Mononuclear cell (primary cell): ENCODE data around the gene TTLL5. TPM values are rescaled to one million over a fixed set of nuclear protein-coding genes. Genes with fewer than 3 reads are reported as not detected.
"Not testable (repeated sequence)": the region's sequence is repeated elsewhere in the genome, so short reads cannot be mapped to it uniquely, and the experiment has no call there.

Experiments
- H3K27me3 ChIP-seq: 2 replicates; pipeline ENCODE4 v1.6.0; 2011; ENCODE audit warnings: low read length, control low read depth; ENCODE audit not compliant: insufficient read depth
- H3K4me1 ChIP-seq: 2 replicates; pipeline ENCODE4 v1.5.1; 2011; ENCODE audit warnings: mild to moderate bottlenecking, low read length, control low read depth; ENCODE audit not compliant: insufficient read depth
- H3K4me3 ChIP-seq: 2 replicates; pipeline ENCODE4 v1.5.1; 2011; ENCODE audit warnings: mild to moderate bottlenecking, low read length, moderate library complexity
- H3K9me3 ChIP-seq: 2 replicates; pipeline ENCODE4 v1.5.1; 2011; ENCODE audit warnings: low read depth, mild to moderate bottlenecking, control low read depth, low read length
- total RNA-seq: library from RNA; depleted of rRNA; stranded (reverse); fragments of >200 nt; gene quantifications from one replicate; pipeline ENCODE4 v1.2.3, GENCODE V29; 2012

The TTLL5 gene
- total RNA-seq, 1 donor = 10.6 TPM

GRCh38 chr14:75827331-75827730 is 166.3 kb downstream of the TTLL5 start:
- Histone ChIP-seq H3K4me1 (peaks cover 9% of the 10 kb centered on the region), H3K27me3 (no peaks in the 10 kb centered on the region), H3K4me3 (no peak overlapping the region), H3K9me3 (no peaks in the 10 kb centered on the region)

DNA sequence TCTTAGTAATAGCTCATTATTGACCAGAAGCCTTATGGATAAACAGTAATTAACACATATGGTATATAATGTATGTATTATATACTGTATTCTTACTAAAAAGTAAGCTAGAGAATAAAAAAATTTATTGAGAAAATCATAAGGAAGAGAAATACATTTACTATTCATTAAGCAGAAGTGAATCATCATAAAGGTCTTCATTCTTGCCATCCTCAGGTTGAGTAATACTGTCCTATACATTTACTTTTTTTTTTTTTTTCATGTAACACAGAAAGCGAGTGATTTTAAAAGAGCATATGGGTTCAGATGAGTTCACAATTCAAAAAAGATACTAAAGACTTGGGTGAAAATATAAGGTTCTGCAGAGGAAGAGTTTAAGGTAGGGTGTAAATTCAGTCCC is 168.3 kb downstream of the TTLL5 start:
- H3K4me3 ChIP-seq = no peak overlapping the region
- H3K27me3 ChIP-seq = no peaks in the 10 kb centered on the region
- no peaks in the 10 kb centered on the region for H3K9me3 ChIP-seq
- H3K4me1 ChIP-seq = peaks cover 9% of the 10 kb centered on the region

DNA sequence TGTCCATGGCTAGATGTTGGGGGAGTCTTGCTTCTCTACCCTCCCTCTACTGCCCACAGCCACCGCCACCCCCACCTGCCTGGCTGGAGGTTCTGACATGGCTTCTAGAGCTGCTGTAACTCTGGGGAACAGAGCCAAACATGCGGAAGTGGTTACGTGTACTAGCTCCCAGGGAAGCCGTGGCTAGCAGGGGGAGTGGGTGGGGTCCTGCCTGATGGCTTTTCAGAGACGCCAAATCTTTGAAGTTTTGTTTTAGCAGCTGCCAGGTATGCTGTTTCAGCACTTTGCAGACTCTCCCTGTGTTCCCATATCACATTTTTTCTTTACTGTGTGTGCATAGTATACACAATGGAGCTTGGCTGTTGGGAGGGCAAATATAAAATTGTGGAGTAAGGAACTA is 170.4 kb downstream of the TTLL5 start:
- Histone ChIP-seq H3K4me3 (no peak overlapping the region), H3K27me3 (no peaks in the 10 kb centered on the region), H3K4me1 (peaks cover 9% of the 10 kb centered on the region), H3K9me3 (no peaks in the 10 kb centered on the region)

- Histone ChIP-seq H3K27me3 (no peaks in the 10 kb centered on the region), H3K9me3 (no peaks in the 10 kb centered on the region), H3K4me3 (no peak overlapping the region), H3K4me1 (peaks cover 9% of the 10 kb centered on the region)
These were observed 170.9 kb downstream of the TTLL5 start for GRCh38 chr14:75831952-75832351.

DNA sequence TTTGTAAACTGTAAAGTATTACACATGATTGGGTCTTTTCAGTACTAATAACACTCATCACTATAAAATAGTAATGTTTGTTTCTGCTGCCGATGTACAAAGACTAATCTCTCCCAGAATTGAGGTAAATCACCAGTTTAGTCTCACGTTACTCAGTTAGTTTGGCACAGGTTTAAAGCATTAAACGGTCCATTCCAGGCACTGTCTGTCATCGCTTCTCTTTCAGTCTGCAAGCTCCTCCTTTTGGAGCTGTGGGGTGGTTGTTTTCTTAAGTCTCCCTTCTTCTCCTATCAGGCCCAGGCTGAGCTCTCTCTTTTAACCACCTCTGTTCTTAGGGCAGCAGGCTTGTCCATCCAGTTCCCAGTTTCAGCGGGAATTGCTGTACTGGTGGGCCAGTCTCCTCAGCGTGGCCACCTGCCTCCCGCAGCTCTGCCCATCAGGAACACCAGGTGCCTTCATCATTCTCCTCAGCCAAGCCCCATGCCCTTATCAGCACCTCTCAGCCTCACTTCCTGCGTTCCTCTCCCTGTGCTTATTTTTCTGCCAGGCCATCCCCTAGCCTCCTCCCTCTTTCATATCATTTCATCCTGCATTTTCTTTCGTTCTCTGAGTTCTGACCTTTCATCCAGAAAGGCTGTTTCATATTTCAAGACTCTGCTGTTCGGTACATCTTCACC is 171.7 kb downstream of the TTLL5 start:
- H3K4me1 ChIP-seq = peaks cover 9% of the 10 kb centered on the region
- no peaks in the 10 kb centered on the region for H3K9me3 ChIP-seq
- H3K27me3 ChIP-seq = no peaks in the 10 kb centered on the region
- H3K4me3 ChIP-seq = no peak overlapping the region

DNA sequence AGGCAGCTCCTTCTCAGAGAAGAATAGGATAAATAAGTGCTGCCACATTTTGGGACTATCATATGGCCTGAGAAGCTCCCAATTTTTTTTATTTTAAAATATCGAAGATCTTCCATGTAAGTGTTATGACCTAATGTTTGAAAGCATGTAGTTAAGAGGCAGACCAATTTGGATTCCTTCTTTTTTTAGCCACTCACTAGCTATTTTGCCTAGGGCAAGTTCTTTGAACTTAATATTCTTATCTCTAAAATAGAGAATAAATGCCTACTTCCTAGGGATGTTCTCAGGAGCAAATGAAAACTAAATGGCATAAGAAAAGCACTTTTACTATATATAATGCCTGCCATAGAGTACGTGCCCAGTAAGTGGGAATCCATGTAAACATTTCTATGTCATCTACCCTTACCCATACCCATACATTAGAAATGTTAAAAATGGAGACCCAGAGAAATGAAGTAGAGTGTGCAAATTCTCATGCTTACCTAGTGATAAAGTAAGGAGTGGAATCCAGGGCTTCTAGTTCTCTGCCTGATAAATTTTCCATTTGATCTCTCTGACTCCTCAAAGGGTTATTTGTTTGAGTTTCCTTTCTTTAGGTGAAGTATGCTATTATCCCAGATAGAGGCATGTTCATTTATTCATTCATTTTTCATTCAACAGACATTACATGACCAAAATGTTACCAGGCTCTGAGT is 172.4 kb downstream of the TTLL5 start:
- no peaks in the 10 kb centered on the region for H3K9me3 ChIP-seq

GRCh38 chr14:75835156-75835725 is 174.2 kb downstream of the TTLL5 start:
- H3K4me1 ChIP-seq = peaks cover 9% of the 10 kb centered on the region

More for the DNA sequence above, 172.4 kb downstream of the TTLL5 start:
- Histone ChIP-seq H3K4me1 (peaks cover 9% of the 10 kb centered on the region), H3K4me3 (no peak overlapping the region), H3K27me3 (no peaks in the 10 kb centered on the region)

DNA sequence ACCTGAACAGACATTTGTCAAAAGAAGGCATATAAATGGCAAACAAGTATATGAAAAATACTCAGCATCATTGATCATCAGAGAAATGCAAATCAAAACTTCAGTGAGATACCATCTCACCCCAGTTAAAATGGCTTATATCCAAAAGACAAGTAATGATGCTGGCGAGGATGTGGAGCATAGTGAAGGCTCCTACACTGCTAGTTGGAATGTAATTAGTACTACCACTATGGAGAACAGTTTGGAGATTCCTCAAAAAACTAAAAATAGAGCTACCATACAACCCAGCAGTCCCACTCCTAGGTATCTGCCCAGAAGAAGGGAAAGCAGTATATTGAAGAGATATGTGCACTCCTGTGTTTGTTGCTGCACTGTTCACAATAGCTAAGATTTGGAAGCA is 174.7 kb downstream of the TTLL5 start:
- H3K27me3 ChIP-seq = no peaks in the 10 kb centered on the region
- no peaks in the 10 kb centered on the region for H3K9me3 ChIP-seq
- H3K4me3 ChIP-seq = no peak overlapping the region
- peaks cover 9% of the 10 kb centered on the region for H3K4me1 ChIP-seq

More at GRCh38 chr14:75835156-75835725, 174.2 kb downstream of the TTLL5 start:
- no peaks in the 10 kb centered on the region for H3K27me3 ChIP-seq
- H3K9me3 ChIP-seq = no peaks in the 10 kb centered on the region
- no peak overlapping the region for H3K4me3 ChIP-seq

- Histone ChIP-seq H3K4me3 (no peak overlapping the region), H3K9me3 (no peaks in the 10 kb centered on the region), H3K27me3 (no peaks in the 10 kb centered on the region), H3K4me1 (no peaks in the 10 kb centered on the region)
These were observed 176.2 kb downstream of the TTLL5 start for GRCh38 chr14:75837151-75837787.

DNA sequence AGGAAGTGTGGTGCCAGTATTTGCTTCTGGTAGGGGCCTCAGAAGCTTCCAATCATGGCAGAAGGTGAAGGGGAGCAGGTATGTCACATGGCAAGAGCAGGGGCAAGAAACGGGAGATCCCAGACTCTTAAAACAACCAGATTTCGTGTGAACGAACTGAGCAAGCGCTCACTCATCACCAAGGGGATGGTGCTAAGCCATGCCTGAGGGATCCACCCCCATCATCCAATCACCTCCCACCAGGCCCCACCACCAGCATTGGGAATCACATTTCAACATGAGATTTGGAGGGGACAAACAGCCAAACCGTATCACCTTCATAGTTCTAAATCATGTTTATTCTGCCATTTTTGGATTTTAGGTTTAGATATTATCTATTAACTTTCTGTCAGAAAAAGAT is 179.9 kb downstream of the TTLL5 start:
- Histone ChIP-seq H3K27me3 (no peaks in the 10 kb centered on the region), H3K4me3 (no peak overlapping the region), H3K9me3 (no peaks in the 10 kb centered on the region), H3K4me1 (peaks cover 3% of the 10 kb centered on the region)

GRCh38 chr14:75842551-75842950 is 181.5 kb downstream of the TTLL5 start:
- Histone ChIP-seq H3K4me3 (no peak overlapping the region), H3K9me3 (no peaks in the 10 kb centered on the region), H3K4me1 (peaks cover 3% of the 10 kb centered on the region), H3K27me3 (no peaks in the 10 kb centered on the region)

- peaks cover 3% of the 10 kb centered on the region for H3K4me1 ChIP-seq
- no peaks in the 10 kb centered on the region for H3K27me3 ChIP-seq
- H3K4me3 ChIP-seq = no peak overlapping the region
- no peaks in the 10 kb centered on the region for H3K9me3 ChIP-seq
These were observed 183.4 kb downstream of the TTLL5 start for GRCh38 chr14:75844486-75844885.

DNA sequence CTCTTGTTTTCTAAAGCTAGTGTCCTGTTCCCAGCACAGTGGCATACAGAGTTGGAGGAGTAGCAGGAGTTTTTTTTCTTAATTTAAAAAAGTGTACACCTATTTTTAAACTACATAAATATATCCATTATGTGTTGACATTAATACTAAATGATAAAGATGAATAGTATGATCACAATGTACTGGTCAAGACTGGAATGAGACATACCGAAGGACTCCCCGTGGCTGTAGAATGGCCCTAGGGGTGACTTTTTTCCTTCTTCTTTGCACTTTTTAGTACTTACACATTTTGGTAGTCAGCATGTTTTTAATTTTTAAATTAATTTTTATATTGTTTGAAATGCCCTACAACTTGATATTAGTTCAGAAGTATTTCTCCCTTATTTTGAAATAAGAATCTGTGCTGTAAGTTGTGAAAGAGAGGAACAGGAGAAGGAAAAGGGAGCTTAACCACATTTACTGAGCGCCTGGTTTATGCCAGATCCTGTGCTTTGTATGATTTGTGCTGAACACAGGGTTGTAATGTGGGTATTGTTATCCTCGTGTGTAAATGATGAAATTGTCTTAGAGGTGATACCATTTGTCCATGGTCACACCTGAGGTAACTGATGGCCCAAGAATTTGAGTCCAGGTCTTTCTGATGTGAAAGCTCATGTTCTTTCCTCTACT is 184.2 kb downstream of the TTLL5 start:
- no peaks in the 10 kb centered on the region for H3K9me3 ChIP-seq
- H3K27me3 ChIP-seq = no peaks in the 10 kb centered on the region
- H3K4me3 ChIP-seq = no peak overlapping the region
- H3K4me1 ChIP-seq = peaks cover 3% of the 10 kb centered on the region

GRCh38 chr14:75846694-75847093 is 185.6 kb downstream of the TTLL5 start:
- H3K9me3 ChIP-seq, H3K4me3 ChIP-seq, H3K4me1 ChIP-seq, H3K27me3 ChIP-seq: not testable (repeated sequence)

DNA sequence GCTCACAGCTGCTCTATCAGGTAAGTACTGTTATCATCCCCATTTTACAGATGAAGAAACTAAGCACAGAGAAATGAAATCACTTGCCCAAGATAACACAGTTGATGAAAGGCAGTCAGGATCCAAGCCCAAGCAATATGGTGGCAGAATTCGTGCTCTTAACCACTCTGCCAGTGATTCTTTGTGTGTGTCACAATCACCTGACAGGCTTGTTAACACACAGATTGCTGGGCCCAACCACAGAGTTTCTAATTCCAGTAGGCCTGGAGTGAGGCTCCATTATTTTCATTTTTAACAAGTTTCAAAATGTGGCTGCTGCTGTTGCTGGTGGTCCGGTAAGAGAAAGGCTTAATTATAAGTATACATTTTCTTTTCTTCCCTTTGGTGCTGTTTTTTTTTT is 186.5 kb downstream of the TTLL5 start:
- H3K9me3 ChIP-seq = no peaks in the 10 kb centered on the region
- no peaks in the 10 kb centered on the region for H3K27me3 ChIP-seq
- peaks cover 3% of the 10 kb centered on the region for H3K4me1 ChIP-seq
- no peak overlapping the region for H3K4me3 ChIP-seq
